ENCODE measurements around the gene OR2A12. TPM values are rescaled to one million over a fixed set of nuclear protein-coding genes. Genes with fewer than 3 reads are reported as not detected.
A peak's percentile ranks its signal among the peaks of the same experiment; 100 is the strongest.
"Not testable (repeated sequence)": the region's sequence is repeated elsewhere in the genome, so short reads cannot be mapped to it uniquely, and the experiment has no call there.

Gene OR2A12
- total RNA-seq, 3 donors from 2014 or later (not counting 1 experiment from before 2014, with no cell fraction given) = not detected

- no peak overlapping the region for H3K4me3 ChIP-seq (ENCODE audit: low read length)
- no peaks in the 10 kb centered on the region for H3K4me1 ChIP-seq (ENCODE audit: control insufficient read depth, insufficient read depth, low read length)
- no peaks in the 10 kb centered on the region for H3K36me3 ChIP-seq (ENCODE audit: control insufficient read depth, insufficient read depth, low read length)
- Mint-ChIP-seq H3K36me3 (no peaks in the 10 kb centered on the region), H3K27me3 (ENCODE audit: low read depth in 2 of 2) (peaks cover 3 to 11% of the 10 kb centered on the region in 2 donors), H3K4me1 (no peaks in the 10 kb centered on the region), H3K27ac (no peak overlapping the region), H3K9me3 (peaks cover 0 to 2% of the 10 kb centered on the region in 2 donors), H3K4me3 (no peak overlapping the region)
- TF ChIP-seq CTCF (IDR thresholded peaks at IDR 0.05) = no peak
- H3K27me3 ChIP-seq (ENCODE audit: control insufficient read depth, insufficient read depth, low read length) = no peaks in the 10 kb centered on the region
- no peak overlapping the region for H3K27ac ChIP-seq (ENCODE audit: low read length)
- intact Hi-C loops (cut with micrococcal nuclease) = no loop called here
- ATAC-seq (no peak), DNase-seq (no peak)
- WGBS (ENCODE audit: insufficient coverage) = 63% methylated on average over 1 of the region's 1 CpG
- no peaks in the 10 kb centered on the region for H3K9me3 ChIP-seq (ENCODE audit: control insufficient read depth, insufficient read depth, low read length)
These were observed 27.6 kb downstream of the OR2A12 start for GRCh38 chr7:144113651-144114050.

- no peak for DNase-seq
- H3K4me3 Mint-ChIP-seq = no peak overlapping the region
- Histone ChIP-seq H3K36me3 (ENCODE audit: control insufficient read depth, insufficient read depth, low read length) (no peaks in the 10 kb centered on the region), H3K4me3 (ENCODE audit: low read length) (no peak overlapping the region), H3K27me3 (ENCODE audit: control insufficient read depth, insufficient read depth, low read length) (no peaks in the 10 kb centered on the region), H3K9me3 (ENCODE audit: control insufficient read depth, insufficient read depth, low read length) (no peaks in the 10 kb centered on the region), H3K27ac (ENCODE audit: low read length) (no peak overlapping the region), H3K4me1 (ENCODE audit: control insufficient read depth, insufficient read depth, low read length) (no peaks in the 10 kb centered on the region)
- H3K27me3 Mint-ChIP-seq (ENCODE audit: low read depth in 2 of 2) = peaks cover 0 to 11% of the 10 kb centered on the region in 2 donors
- H3K9me3 Mint-ChIP-seq = peaks cover 0 to 2% of the 10 kb centered on the region in 2 donors
- H3K27ac Mint-ChIP-seq = no peak overlapping the region
- H3K36me3 Mint-ChIP-seq = no peaks in the 10 kb centered on the region
- no peak for TF ChIP-seq CTCF (IDR thresholded peaks at IDR 0.05)
- no peak for ATAC-seq
- intact Hi-C loops (cut with micrococcal nuclease) = no loop called here
- no peaks in the 10 kb centered on the region for H3K4me1 Mint-ChIP-seq
- WGBS (ENCODE audit: insufficient coverage) = 73% methylated on average over 8 of the region's 8 CpGs
These were observed 32.3 kb downstream of the OR2A12 start for GRCh38 chr7:144118341-144118740.

GRCh38 chr7:144122876-144123275, 36.8 kb downstream of the OR2A12 start, which contains the start of gene OR2A14:
Gene OR2A14 (plus strand): TSS chr7:144123176. CDS start chr7:144129113, 5,937 bp downstream.
- H3K27ac ChIP-seq (ENCODE audit: low read length) = no peak within 1 kb of the TSS
- no peak for DNase-seq
- no peak within 1 kb of the TSS for H3K4me3 ChIP-seq (ENCODE audit: low read length)
- H3K9me3 ChIP-seq (ENCODE audit: control insufficient read depth, insufficient read depth, low read length) = no peaks in the 10 kb centered on the region
- no peak for ATAC-seq
- H3K27me3 ChIP-seq (ENCODE audit: control insufficient read depth, insufficient read depth, low read length) = no peaks in the 10 kb centered on the region
- intact Hi-C loops (cut with micrococcal nuclease) = no loop called here
- Mint-ChIP-seq H3K9me3 (no peaks in the 10 kb centered on the region), H3K4me1 (no peaks in the 10 kb centered on the region), H3K4me3 (no peak within 1 kb of the TSS), H3K36me3 (no peaks in the 10 kb centered on the region), H3K27ac (no peak within 1 kb of the TSS), H3K27me3 (ENCODE audit: low read depth in 2 of 2) (peaks cover 0 to 2% of the 10 kb centered on the region in 2 donors)
- TF ChIP-seq CTCF (IDR thresholded peaks at IDR 0.05) = no peak
- no peaks in the 10 kb centered on the region for H3K4me1 ChIP-seq (ENCODE audit: control insufficient read depth, insufficient read depth, low read length)
- H3K36me3 ChIP-seq (ENCODE audit: control insufficient read depth, insufficient read depth, low read length) = no peaks in the 10 kb centered on the region
- 80% methylated on average over 1 of the region's 1 CpG for WGBS (ENCODE audit: insufficient coverage)

GRCh38 chr7:144127714-144128334, 41.7 kb downstream of the OR2A12 start:
- Mint-ChIP-seq H3K9me3 (no peaks in the 10 kb centered on the region), H3K4me3 (no peak overlapping the region), H3K36me3 (no peaks in the 10 kb centered on the region), H3K27me3 (ENCODE audit: low read depth in 2 of 2) (peaks cover 0 to 2% of the 10 kb centered on the region in 2 donors), H3K4me1 (no peaks in the 10 kb centered on the region), H3K27ac (no peak overlapping the region)
- DNase-seq = peak; percentile 66 to 89
- intact Hi-C loops (cut with micrococcal nuclease) = no loop called here
- Histone ChIP-seq H3K27ac (ENCODE audit: low read length) (no peak overlapping the region), H3K27me3 (ENCODE audit: control insufficient read depth, insufficient read depth, low read length) (no peaks in the 10 kb centered on the region), H3K4me1 (ENCODE audit: control insufficient read depth, insufficient read depth, low read length) (no peaks in the 10 kb centered on the region), H3K9me3 (ENCODE audit: control insufficient read depth, insufficient read depth, low read length) (no peaks in the 10 kb centered on the region), H3K36me3 (ENCODE audit: control insufficient read depth, insufficient read depth, low read length) (no peaks in the 10 kb centered on the region), H3K4me3 (ENCODE audit: low read length) (no peak overlapping the region)
- peak; percentile 75 for TF ChIP-seq CTCF (IDR thresholded peaks at IDR 0.05)
- 13% methylated on average over 3 of the region's 6 CpGs for WGBS (ENCODE audit: insufficient coverage)
- ATAC-seq = peak; percentile 86 to 96 (median 89)

- H3K4me1 Mint-ChIP-seq; intact Hi-C loops (cut with micrococcal nuclease); H3K36me3 Mint-ChIP-seq; H3K9me3 Mint-ChIP-seq; H3K27me3 ChIP-seq (ENCODE audit: control insufficient read depth, insufficient read depth, low read length); H3K27me3 Mint-ChIP-seq (ENCODE audit: low read depth in 2 of 2); H3K4me3 ChIP-seq (ENCODE audit: low read length); H3K4me1 ChIP-seq (ENCODE audit: control insufficient read depth, insufficient read depth, low read length); DNase-seq; ATAC-seq; H3K4me3 Mint-ChIP-seq; H3K27ac Mint-ChIP-seq; H3K9me3 ChIP-seq (ENCODE audit: control insufficient read depth, insufficient read depth, low read length); H3K36me3 ChIP-seq (ENCODE audit: control insufficient read depth, insufficient read depth, low read length); H3K27ac ChIP-seq (ENCODE audit: low read length): not testable (repeated sequence)
- WGBS (ENCODE audit: insufficient coverage) = 93% methylated on average over 9 of the region's 9 CpGs
These were observed 43.5 kb downstream of the OR2A12 start for GRCh38 chr7:144129601-144130000.
